HCT116 (cell line): ENCODE results near the gene CDHR1. TPM values are rescaled to one million over a fixed set of nuclear protein-coding genes. Genes with fewer than 3 reads are reported as not detected.

Experiments used
- ATAC-seq: fragments of 200-7000 bp; cut with Tn5 transposase; 2 replicates; pipeline ENCODE4 v1.9.1; 2020; ENCODE audit warnings: mild to moderate bottlenecking, moderate library complexity
- BruUV-seq: library from RNA; stranded (reverse); fragments of 400-500 nt; replicated peaks from 2 replicates; lab custom pipeline; 2021; lab: Mats Ljungman, UMichigan
- CTCF ChIA-PET: fragments of 300-600 bp; sonication (Branson Sonifier 250); formaldehyde crosslinking; loops from one replicate; lab custom pipeline; 2021; ENCODE audit warnings: antibody characterized with exemption; lab: Charles Lee
- POLR2A ChIA-PET: fragments of 300-600, 350-600 bp; sonication (Branson Sonifier 250); formaldehyde crosslinking; loops from one replicate; lab custom pipeline; 2021; ENCODE audit warnings: antibody characterized with exemption; lab: Charles Lee
- RAD21 ChIA-PET, 2 experiments: fragments of 300-600 bp; sonication (Branson Sonifier 250); formaldehyde crosslinking; loops; one replicate each; lab custom pipeline; 2023; ENCODE audit warnings: low total read pairs in 2 of 2; ENCODE audit not compliant: uncharacterized antibody in 2 of 2, unreplicated experiment in 2 of 2, low non-redundant PET in 1 of 2; lab: Charles Lee
- DNase-seq: peaks from one replicate; pipeline ENCODE4 v3.0.0-alpha.2; 2010; ENCODE audit warnings: low read depth, low spot score
- H2AFZ ChIP-seq: fragments of 200-600 bp; shearing (Covaris generic), sonication (generic); 2 replicates; pipeline ENCODE4 v1.6.1; 2017; ENCODE audit warnings: low read depth, mixed run types, mixed read lengths, antibody characterized with exemption, low read length; ENCODE audit not compliant: poor library complexity, severe bottlenecking
- H3K27ac ChIP-seq: 2 replicates; pipeline ENCODE4 v1.5.1; 2012; ENCODE audit warnings: low read depth, low read length
- H3K27me3 ChIP-seq: fragments of 200-600 bp; sonication (generic); 2 replicates; pipeline ENCODE4 v1.6.1; 2016; ENCODE audit warnings: mixed run types, low read length, mixed read lengths; ENCODE audit not compliant: insufficient read depth
- H3K36me3 ChIP-seq, 2 experiments: fragments of 200-500 bp in 1 of 2; fragments of 200-600 bp in 1 of 2; sonication (Bioruptor generic) in 1 of 2; sonication (generic) in 1 of 2; 2 replicates each; pipeline versions ENCODE4 v1.5.1 to v1.6.1; 2014 to 2016; ENCODE audit warnings: low read length in 2 of 2, inconsistent platforms in 1 of 2, mixed read lengths in 1 of 2, mixed run types in 1 of 2; ENCODE audit not compliant: insufficient read depth in 2 of 2, control insufficient read depth in 1 of 2
- H3K4me1 ChIP-seq, 2 experiments: fragments of 200-600 bp in 1 of 2; sonication (generic) in 1 of 2; 2 replicates each; pipeline versions ENCODE4 v1.5.1 to v1.6.1; 2012 to 2017; ENCODE audit warnings: low read length in 2 of 2, inconsistent platforms in 1 of 2, mild to moderate bottlenecking in 1 of 2, mixed read lengths in 1 of 2, mixed run types in 1 of 2, moderate library complexity in 1 of 2; ENCODE audit not compliant: insufficient read depth in 2 of 2, control insufficient read depth in 1 of 2
- H3K4me2 ChIP-seq: fragments of 200-600 bp; sonication (generic); 2 replicates; pipeline ENCODE4 v1.6.1; 2017; ENCODE audit warnings: mixed run types, low read length, mixed read lengths
- H3K4me3 ChIP-seq, 2 experiments: fragments of 200-600 bp in 1 of 2; sonication (generic) in 1 of 2; replicated peaks in 1 of 2; 2 replicates each; pipeline ENCODE4 v1.5.1; 2011 to 2016; ENCODE audit warnings: low read length in 2 of 2, control low read depth in 1 of 2, low read depth in 1 of 2, mild to moderate bottlenecking in 1 of 2, mixed read lengths in 1 of 2, mixed run types in 1 of 2
- H3K79me2 ChIP-seq: fragments of 200-600 bp; sonication (generic); 2 replicates; pipeline ENCODE4 v1.6.1; 2017; ENCODE audit warnings: mild to moderate bottlenecking, mixed run types, low read length, moderate library complexity, mixed read lengths; ENCODE audit not compliant: insufficient read depth
- H3K9ac ChIP-seq: fragments of 200-600 bp; sonication (generic); 2 replicates; pipeline ENCODE4 v1.6.1; 2016; ENCODE audit warnings: low read length, mixed read lengths
- H3K9me2 ChIP-seq: fragments of 200-600 bp; sonication (generic), shearing (Covaris generic); 2 replicates; pipeline ENCODE4 v1.6.1; 2017; ENCODE audit warnings: mixed run types, mild to moderate bottlenecking, moderate library complexity; ENCODE audit not compliant: insufficient read depth
- H3K9me3 ChIP-seq, 2 experiments: fragments of 200-500 bp in 1 of 2; fragments of 200-600 bp in 1 of 2; sonication (Bioruptor generic) in 1 of 2; sonication (generic) in 1 of 2; 2 replicates each; pipeline ENCODE4 v1.6.1; 2014 to 2017; ENCODE audit warnings: low read length in 2 of 2, mixed read lengths in 2 of 2, inconsistent platforms in 1 of 2, low read depth in 1 of 2, mild to moderate bottlenecking in 1 of 2, mixed run types in 1 of 2, moderate library complexity in 1 of 2; ENCODE audit not compliant: control insufficient read depth in 1 of 2, insufficient read depth in 1 of 2
- H4K20me1 ChIP-seq: fragments of 200-600 bp; sonication (generic), shearing (Covaris generic); 2 replicates; pipeline ENCODE4 v1.6.1; 2017; ENCODE audit warnings: mixed run types, mild to moderate bottlenecking, moderate library complexity; ENCODE audit not compliant: insufficient read depth
- CEBPB ChIP-seq: IDR thresholded peaks from 2 replicates; pipeline ENCODE4 v1.6.1; 2012; ENCODE audit warnings: low read depth
- CTCF ChIP-seq, 3 experiments: fragments of 200-600 bp in 1 of 3; sonication (generic) in 1 of 3; IDR thresholded peaks in 2 of 3; conservative IDR thresholded peaks in 1 of 3; 2 replicates each; pipeline ENCODE4 v1.5.1; 2012 to 2017; ENCODE audit warnings: low read depth in 2 of 3, low read length in 2 of 3, antibody characterized with exemption in 1 of 3, borderline replicate concordance in 1 of 3, control low read depth in 1 of 3, mild to moderate bottlenecking in 1 of 3, mixed read lengths in 1 of 3, mixed run types in 1 of 3, moderate library complexity in 1 of 3; ENCODE audit not compliant: insufficient read depth in 1 of 3
- EGR1 ChIP-seq: IDR thresholded peaks from 2 replicates; pipeline ENCODE4 v1.6.1; 2012; ENCODE audit warnings: low read depth
- EZH2 ChIP-seq: fragments of 200-600 bp; sonication (generic); IDR thresholded peaks from 2 replicates; pipeline ENCODE4 v1.6.1; 2017; ENCODE audit warnings: antibody characterized with exemption, mixed run types
- EZH2phosphoT487 ChIP-seq: fragments of 200-600 bp; IDR thresholded peaks from 2 replicates; pipeline ENCODE4 v1.6.1; 2018; ENCODE audit warnings: antibody characterized with exemption, borderline replicate concordance
- FOSL1 ChIP-seq: IDR thresholded peaks from 2 replicates; pipeline ENCODE4 v1.6.1; 2012; ENCODE audit warnings: low read depth
- MAX ChIP-seq: IDR thresholded peaks from 2 replicates; pipeline ENCODE4 v1.6.1; 2012
- POLR2A ChIP-seq: IDR thresholded peaks from 2 replicates; pipeline ENCODE4 v1.7.0; 2011; ENCODE audit warnings: borderline replicate concordance; ENCODE audit not compliant: insufficient read depth, insufficient read length; ENCODE audit errors: extremely low read depth
- REST ChIP-seq: IDR thresholded peaks from 2 replicates; pipeline ENCODE4 v1.6.1; 2012; ENCODE audit warnings: low read depth
- SIN3A ChIP-seq: IDR thresholded peaks from 2 replicates; pipeline ENCODE4 v1.6.1; 2012; ENCODE audit warnings: low read depth
- SP1 ChIP-seq: IDR thresholded peaks from 2 replicates; pipeline ENCODE4 v1.6.1; 2012; ENCODE audit warnings: low read depth
- TCF7L2 ChIP-seq: IDR thresholded peaks from 2 replicates; pipeline ENCODE4 v1.7.0; 2011; ENCODE audit warnings: borderline replicate concordance, inconsistent platforms; ENCODE audit not compliant: insufficient read depth, insufficient read length; ENCODE audit errors: extremely low read depth
- YY1 ChIP-seq: IDR thresholded peaks from 2 replicates; pipeline ENCODE4 v1.6.1; 2011; ENCODE audit warnings: low read length, low read depth, moderate library complexity, mild to moderate bottlenecking; ENCODE audit not compliant: insufficient replicate concordance; ENCODE audit errors: extremely low read depth
- ZBTB33 ChIP-seq: IDR thresholded peaks from 2 replicates; pipeline ENCODE4 v1.6.1; 2011; ENCODE audit warnings: mild to moderate bottlenecking, low read length, moderate library complexity; ENCODE audit not compliant: insufficient replicate concordance; ENCODE audit errors: extremely low read depth
- ZFX ChIP-seq: fragments of 450-650 bp; IDR thresholded peaks from 2 replicates; pipeline ENCODE4 v1.6.1; 2017
- intact Hi-C: fragments of 100-400 bp; cut with micrococcal nuclease; formaldehyde crosslinking; loops from 2 replicates; pipeline ENCODE4 v1.10.0; 2022
- total RNA-seq: library from RNA; stranded (reverse); gene quantifications from one replicate; pipeline ENCODE4 v1.2.1, GENCODE V29; 2021; ENCODE audit not compliant: unreplicated experiment

The CDHR1 gene
- total RNA-seq, 1 experiment from 2014 or later: not detected

GRCh38 chr10:84179059-84179710 is 15.2 kb upstream of the CDHR1 start:
- no peaks in the 10 kb centered on the region for H3K4me1 ChIP-seq
- ATAC-seq: no peak
- H4K20me1 ChIP-seq: no peaks in the 10 kb centered on the region
- H3K27ac ChIP-seq: no peak overlapping the region
- H3K9me3 ChIP-seq: no peaks in the 10 kb centered on the region
- H3K36me3 ChIP-seq: no peaks in the 10 kb centered on the region
- TF ChIP-seq MAX (no peak), SIN3A (no peak), EGR1 (no peak), EZH2phosphoT487 (no peak), YY1 (no peak), TCF7L2 (no peak), ZFX (no peak), EZH2 (no peak), POLR2A (no peak), CTCF (IDR thresholded peaks at IDR 0.05 in 2 of 3, conservative IDR thresholded peaks at IDR 0.05 in 1 of 3; ENCODE audit: borderline replicate concordance in 1 of 3, insufficient read depth in 1 of 3, low read depth in 2 of 3, low read length in 2 of 3) (no peak), SP1 (no peak), REST (no peak), ZBTB33 (no peak), CEBPB (no peak), FOSL1 (no peak)
- TF ChIP-seq, all 23 proteins: peak for 0
- no peaks in the 10 kb centered on the region for H3K9me2 ChIP-seq
- no peak overlapping the region for H3K4me2 ChIP-seq
- BruUV-seq: no TSS peak
- no peaks in the 10 kb centered on the region for H3K79me2 ChIP-seq
- no peak overlapping the region for H2AFZ ChIP-seq
- intact Hi-C loops: no loop called here
- H3K9ac ChIP-seq: no peak overlapping the region
- no peak overlapping the region for H3K4me3 ChIP-seq
- H3K27me3 ChIP-seq: no peaks in the 10 kb centered on the region
- ChIA-PET POLR2A (no interaction called here), RAD21 (no interaction called here), CTCF (no interaction called here)
- no peak for DNase-seq
